Measurements from ENCODE around the gene CALHM6.

DNA sequence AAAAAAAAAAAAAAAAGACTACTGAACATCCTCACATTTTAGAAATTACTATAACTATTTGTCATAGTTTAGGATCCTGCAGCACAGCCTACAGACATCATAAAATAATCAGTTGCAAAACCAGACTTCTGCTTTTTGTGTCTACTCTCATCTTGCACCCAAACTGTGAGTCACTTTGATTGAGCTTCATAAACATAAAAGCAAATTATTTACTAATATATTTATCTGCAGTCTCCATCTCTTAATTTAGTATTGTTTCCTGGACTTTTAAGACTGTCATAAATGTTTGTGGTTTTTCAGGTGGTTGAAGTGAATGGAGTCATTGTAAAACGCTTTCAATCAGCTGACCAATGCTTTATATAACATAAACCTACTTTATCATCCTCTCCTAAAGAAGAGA is 14.8 kb upstream of the CALHM6 start:
- TF ChIP-seq CTCF (IDR thresholded peaks at IDR 0.05) (no peak), POLR2A (IDR thresholded peaks at IDR 0.05) (no peak)
